Panc1 (cell line): ENCODE measurements around the gene TMTC3. TPM values are rescaled to one million over a fixed set of nuclear protein-coding genes. Genes with fewer than 3 reads are reported as not detected.

Source experiments
- ATAC-seq: fragments of 200-7000 bp; cut with Tn5 transposase; 2 replicates; pipeline ENCODE4 v1.9.1; 2020; ENCODE audit warnings: mild to moderate bottlenecking, moderate library complexity
- BruUV-seq: library from RNA; stranded (reverse); fragments of 400-500 nt; replicated peaks from 2 replicates; lab custom pipeline; 2021; lab: Mats Ljungman, UMichigan
- CTCF ChIA-PET: fragments of 300-600 bp; sonication (Branson Sonifier 250); formaldehyde crosslinking; loops from one replicate; lab custom pipeline; 2022; ENCODE audit warnings: antibody characterized with exemption; lab: Charles Lee
- POLR2A ChIA-PET: fragments of 300-600 bp; sonication (Branson Sonifier 250); formaldehyde crosslinking; loops from one replicate; lab custom pipeline; 2022; ENCODE audit warnings: antibody characterized with exemption; lab: Charles Lee
- DNase-seq: peaks from one replicate; pipeline ENCODE4 v3.0.0-alpha.2; 2010; ENCODE audit warnings: low read depth, low spot score
- H3K27ac ChIP-seq: 2 replicates; pipeline ENCODE4 v1.5.1; 2011; ENCODE audit warnings: mild to moderate bottlenecking, low read length, inconsistent platforms
- H3K27me3 ChIP-seq: fragments of 200-500 bp; sonication (Bioruptor generic); 2 replicates; pipeline ENCODE4 v1.6.0; 2014; ENCODE audit warnings: low read length, inconsistent platforms; ENCODE audit not compliant: control insufficient read depth, insufficient read depth
- H3K36me3 ChIP-seq: fragments of 200-500 bp; sonication (Bioruptor generic); 2 replicates; pipeline ENCODE4 v1.5.1; 2014; ENCODE audit warnings: inconsistent platforms, mild to moderate bottlenecking, low read length, moderate library complexity; ENCODE audit not compliant: control insufficient read depth, insufficient read depth
- H3K4me1 ChIP-seq: 2 replicates; pipeline ENCODE4 v1.5.1; 2011; ENCODE audit warnings: inconsistent platforms, mild to moderate bottlenecking, low read length, moderate library complexity; ENCODE audit not compliant: control insufficient read depth, insufficient read depth
- H3K4me3 ChIP-seq, 2 experiments: 2 replicates each; pipeline ENCODE4 v1.5.1; 2011 to 2012; ENCODE audit warnings: low read depth in 2 of 2, low read length in 2 of 2, mild to moderate bottlenecking in 2 of 2, inconsistent platforms in 1 of 2, moderate library complexity in 1 of 2
- H3K9me3 ChIP-seq: fragments of 200-500 bp; sonication (Bioruptor generic); 2 replicates; pipeline ENCODE4 v1.5.1; 2014; ENCODE audit warnings: low read depth, mild to moderate bottlenecking, inconsistent platforms, low read length, moderate library complexity; ENCODE audit not compliant: control insufficient read depth, insufficient read depth
- CTCF ChIP-seq: fragments of 450-650 bp; IDR thresholded peaks from 2 replicates; pipeline ENCODE4 v1.5.1; 2017; ENCODE audit warnings: mild to moderate bottlenecking
- POLR2AphosphoS5 ChIP-seq: IDR thresholded peaks from 2 replicates; pipeline ENCODE4 v1.6.1; 2012; ENCODE audit warnings: mild to moderate bottlenecking, low read depth, low read length, moderate library complexity
- SIN3A ChIP-seq: IDR thresholded peaks from 2 replicates; pipeline ENCODE4 v1.6.1; 2012; ENCODE audit warnings: low read depth, mild to moderate bottlenecking, low read length, moderate library complexity, borderline replicate concordance; ENCODE audit not compliant: insufficient read depth
- TCF7L2 ChIP-seq: IDR thresholded peaks from 2 replicates; pipeline ENCODE4 v1.6.1; 2011; ENCODE audit warnings: mild to moderate bottlenecking, low read depth, low read length, inconsistent platforms
- in situ Hi-C: cut with HindIII; loops from 2 replicates; pipeline ENCODE4 v1.10.0; 2016; ENCODE audit warnings: low sequenced_read_pairs, low pct_unique_long_range_greater_than_20kb
- intact Hi-C: fragments of 100-400 bp; cut with micrococcal nuclease; formaldehyde crosslinking; loops from one replicate; pipeline ENCODE4 v1.10.0; 2022; ENCODE audit not compliant: unreplicated experiment
- total RNA-seq: library from RNA; stranded (reverse); gene quantifications from one replicate; pipeline ENCODE4 v1.2.1, GENCODE V29; 2021; ENCODE audit not compliant: unreplicated experiment
- TF ChIP-seq, protein P1 (sequence below), 2 experiments: IDR thresholded peaks; 2 replicates each; pipeline ENCODE4 v1.6.1; 2011 to 2012; ENCODE audit warnings: low read depth in 2 of 2, control low read depth in 1 of 2, low read length in 1 of 2, mild to moderate bottlenecking in 1 of 2, moderate library complexity in 1 of 2; ENCODE audit not compliant: insufficient read depth in 1 of 2

The TMTC3 gene
- total RNA-seq, 1 experiment from 2014 or later: 21.6 TPM

DNA sequence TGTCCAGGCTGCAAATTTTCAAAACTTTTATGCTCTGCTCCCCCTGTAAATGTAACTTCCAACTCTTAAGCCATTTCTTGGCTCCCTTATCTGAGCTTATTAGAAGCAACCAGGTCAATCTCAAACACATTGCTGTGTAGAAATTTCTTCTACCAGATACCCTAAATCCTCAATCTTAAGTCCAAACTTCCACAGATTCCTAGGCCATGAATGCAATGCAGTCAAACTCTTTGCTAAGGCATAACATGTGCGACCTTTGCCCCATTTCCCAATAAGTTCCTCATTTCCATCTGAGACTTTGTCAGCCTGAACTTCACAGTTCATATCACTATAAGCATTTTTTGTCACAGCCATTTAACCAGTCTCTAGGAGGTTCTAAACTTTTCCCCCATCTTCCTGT lies 64.5 kb downstream of the TMTC3 start:
- H3K9me3 ChIP-seq: 0 out of 2 replicates have a peak, but pooled peaks cover 6% of the 10 kb centered on the region
- no peaks in the 10 kb centered on the region for H3K27me3 ChIP-seq
- no peaks in the 10 kb centered on the region for H3K36me3 ChIP-seq
- DNase-seq (no peak), ATAC-seq (no peak)
- H3K4me1 ChIP-seq: no peaks in the 10 kb centered on the region
- intact Hi-C loops: no loop called here
- no peak for TF ChIP-seq SIN3A
- H3K4me3 ChIP-seq: no peak overlapping the region
- no peak overlapping the region for H3K27ac ChIP-seq
- POLR2A ChIA-PET: no interaction called here
- no TSS peak for BruUV-seq
- in situ Hi-C loops: no loop called here
- CTCF ChIA-PET: no interaction called here

DNA sequence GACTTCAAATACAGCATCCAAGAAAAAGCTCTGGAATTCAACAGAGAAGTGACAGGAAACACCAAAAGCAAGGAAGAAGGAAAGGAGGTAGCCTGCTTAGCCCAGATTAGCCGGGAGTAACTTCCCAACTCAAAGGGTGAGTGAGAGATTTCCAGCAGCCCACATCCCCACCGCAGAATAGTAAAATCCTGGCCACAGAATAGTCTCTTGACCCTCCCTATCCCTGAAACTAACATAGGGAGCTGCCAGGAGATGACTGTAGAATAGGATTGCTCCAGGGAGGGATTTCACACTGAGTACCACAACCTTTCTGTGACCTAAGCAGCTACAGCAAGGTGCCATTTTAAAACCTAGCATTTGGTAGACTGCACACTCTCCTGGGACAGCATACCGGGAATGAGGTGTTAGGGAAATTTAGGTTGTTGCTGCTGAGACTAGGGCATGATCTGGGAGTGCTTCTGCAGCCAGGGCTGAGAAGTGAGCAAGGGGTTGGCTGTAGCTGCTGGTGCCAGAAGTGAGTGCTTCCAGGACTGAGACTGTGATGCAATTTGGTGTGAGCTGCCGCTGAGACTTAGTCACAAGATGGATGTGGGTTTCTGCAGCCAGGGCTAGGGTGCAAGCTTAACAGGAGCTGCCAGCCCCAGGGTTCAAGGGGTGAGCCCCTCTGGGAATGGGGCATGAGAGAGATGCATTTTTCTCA lies 66.0 kb downstream of the TMTC3 start:
- no TSS peak for BruUV-seq
- intact Hi-C loops: no loop called here
- POLR2A ChIA-PET: no interaction called here

More for the DNA sequence above, 66.0 kb downstream of the TMTC3 start:
- DNase-seq (no peak), ATAC-seq (no peak)
- 0 out of 2 replicates have a peak, but pooled peaks cover 10% of the 10 kb centered on the region for H3K9me3 ChIP-seq
- TF ChIP-seq SIN3A: no peak
- TF ChIP-seq POLR2AphosphoS5: no peak
- no peak for TF ChIP-seq CTCF
- TF ChIP-seq TCF7L2: no peak
- TF ChIP-seq, protein P1, sequence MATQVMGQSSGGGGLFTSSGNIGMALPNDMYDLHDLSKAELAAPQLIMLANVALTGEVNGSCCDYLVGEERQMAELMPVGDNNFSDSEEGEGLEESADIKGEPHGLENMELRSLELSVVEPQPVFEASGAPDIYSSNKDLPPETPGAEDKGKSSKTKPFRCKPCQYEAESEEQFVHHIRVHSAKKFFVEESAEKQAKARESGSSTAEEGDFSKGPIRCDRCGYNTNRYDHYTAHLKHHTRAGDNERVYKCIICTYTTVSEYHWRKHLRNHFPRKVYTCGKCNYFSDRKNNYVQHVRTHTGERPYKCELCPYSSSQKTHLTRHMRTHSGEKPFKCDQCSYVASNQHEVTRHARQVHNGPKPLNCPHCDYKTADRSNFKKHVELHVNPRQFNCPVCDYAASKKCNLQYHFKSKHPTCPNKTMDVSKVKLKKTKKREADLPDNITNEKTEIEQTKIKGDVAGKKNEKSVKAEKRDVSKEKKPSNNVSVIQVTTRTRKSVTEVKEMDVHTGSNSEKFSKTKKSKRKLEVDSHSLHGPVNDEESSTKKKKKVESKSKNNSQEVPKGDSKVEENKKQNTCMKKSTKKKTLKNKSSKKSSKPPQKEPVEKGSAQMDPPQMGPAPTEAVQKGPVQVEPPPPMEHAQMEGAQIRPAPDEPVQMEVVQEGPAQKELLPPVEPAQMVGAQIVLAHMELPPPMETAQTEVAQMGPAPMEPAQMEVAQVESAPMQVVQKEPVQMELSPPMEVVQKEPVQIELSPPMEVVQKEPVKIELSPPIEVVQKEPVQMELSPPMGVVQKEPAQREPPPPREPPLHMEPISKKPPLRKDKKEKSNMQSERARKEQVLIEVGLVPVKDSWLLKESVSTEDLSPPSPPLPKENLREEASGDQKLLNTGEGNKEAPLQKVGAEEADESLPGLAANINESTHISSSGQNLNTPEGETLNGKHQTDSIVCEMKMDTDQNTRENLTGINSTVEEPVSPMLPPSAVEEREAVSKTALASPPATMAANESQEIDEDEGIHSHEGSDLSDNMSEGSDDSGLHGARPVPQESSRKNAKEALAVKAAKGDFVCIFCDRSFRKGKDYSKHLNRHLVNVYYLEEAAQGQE (IDR thresholded peaks at IDR 0.05; ENCODE audit: insufficient read depth in 1 of 2, low read depth in 2 of 2, low read length in 1 of 2): no peak
- H3K27me3 ChIP-seq: no peaks in the 10 kb centered on the region
- H3K4me3 ChIP-seq: no peak overlapping the region
- H3K4me1 ChIP-seq: no peaks in the 10 kb centered on the region
- H3K36me3 ChIP-seq: no peaks in the 10 kb centered on the region
- no peak overlapping the region for H3K27ac ChIP-seq
- CTCF ChIA-PET: no interaction called here
- in situ Hi-C loops: no loop called here
